ENCODE results near the gene MICU1.

DNA sequence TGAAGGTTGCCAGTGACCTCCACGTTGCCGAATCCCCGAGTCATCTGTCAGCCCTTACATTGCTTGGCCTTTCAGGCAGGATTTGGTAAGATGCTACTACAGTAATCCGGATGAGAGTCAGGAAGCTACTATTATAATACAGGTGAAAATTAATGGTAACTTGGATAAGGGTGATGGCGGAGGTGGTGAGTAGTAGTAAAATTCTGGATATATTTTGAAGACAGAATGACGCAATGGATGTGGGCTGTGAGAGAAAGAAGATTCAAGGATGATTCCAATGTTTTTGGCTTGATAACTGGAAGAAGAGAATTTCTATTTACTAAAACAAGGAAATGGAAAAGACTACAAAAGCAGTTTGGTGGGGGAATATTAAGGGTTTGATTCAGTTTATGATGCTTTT is 269.8 kb downstream of the MICU1 start:
- TF ChIP-seq GATA2 (IDR thresholded peaks at IDR 0.05; ENCODE audit: low read depth, low read length), result no peak
- TF ChIP-seq GATA3 (IDR thresholded peaks at IDR 0.05; ENCODE audit: low read depth, low read length), result no peak

All from SH-SY5Y (cell line).